ENCODE results near the gene SLC39A11.

The SLC39A11 gene

DNA sequence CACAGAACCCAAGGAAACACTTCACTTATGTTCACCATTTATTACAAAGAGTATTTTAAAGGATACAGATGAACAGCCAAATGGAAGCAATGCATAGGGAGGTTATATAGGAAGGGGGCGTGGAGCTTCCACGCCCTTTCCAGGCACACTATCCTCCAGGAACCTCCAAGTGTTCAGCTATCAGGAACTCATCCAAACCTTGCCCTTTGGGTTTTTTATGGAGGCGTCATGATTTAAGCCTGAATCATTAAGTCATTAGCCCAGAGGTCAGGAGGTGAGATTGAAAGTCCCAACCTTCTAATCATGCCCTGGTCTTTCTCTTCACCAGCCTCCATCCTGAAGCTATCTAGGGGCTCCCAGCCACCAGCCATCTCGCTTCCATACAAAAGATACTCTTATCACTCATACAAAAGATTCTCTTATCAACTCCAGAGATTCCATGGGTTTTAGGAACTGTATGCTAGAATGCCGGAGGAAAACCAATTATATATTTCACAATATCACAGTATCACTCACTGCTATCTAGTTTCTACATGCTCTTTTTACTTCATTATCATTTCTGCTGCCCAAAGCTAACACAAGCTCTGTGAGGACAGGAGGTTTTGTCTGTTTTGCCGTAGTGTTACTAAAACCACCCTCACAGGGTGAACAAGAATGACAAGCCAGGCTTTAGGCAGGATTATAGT, 213.4 kb downstream of the SLC39A11 start:
- Histone ChIP-seq H3K4me3 (ENCODE audit: low read depth in 1 of 5, low read length in 5 of 5) (no peak overlapping the region), H3K9me3 (ENCODE audit: control insufficient read depth in 5 of 5, low read length in 5 of 5) (peaks cover 6 to 37% (median 15%) of the 10 kb centered on the region in 5 donors), H3K4me1 (ENCODE audit: control insufficient read depth in 5 of 5, insufficient read depth in 5 of 5, low read length in 5 of 5) (no peaks in the 10 kb centered on the region), H3K9ac (ENCODE audit: low read length in 5 of 5) (no peak overlapping the region), H3K36me3 (ENCODE audit: control insufficient read depth in 5 of 5, insufficient read depth in 5 of 5, low read length in 5 of 5) (peaks cover 0 to 8% (median 4%) of the 10 kb centered on the region in 5 donors), H3K27ac (ENCODE audit: low read depth, low read length) (no peak overlapping the region), H3K27me3 (ENCODE audit: control insufficient read depth in 5 of 5, insufficient read depth in 4 of 5, low read length in 5 of 5) (no peaks in the 10 kb centered on the region)

DNA sequence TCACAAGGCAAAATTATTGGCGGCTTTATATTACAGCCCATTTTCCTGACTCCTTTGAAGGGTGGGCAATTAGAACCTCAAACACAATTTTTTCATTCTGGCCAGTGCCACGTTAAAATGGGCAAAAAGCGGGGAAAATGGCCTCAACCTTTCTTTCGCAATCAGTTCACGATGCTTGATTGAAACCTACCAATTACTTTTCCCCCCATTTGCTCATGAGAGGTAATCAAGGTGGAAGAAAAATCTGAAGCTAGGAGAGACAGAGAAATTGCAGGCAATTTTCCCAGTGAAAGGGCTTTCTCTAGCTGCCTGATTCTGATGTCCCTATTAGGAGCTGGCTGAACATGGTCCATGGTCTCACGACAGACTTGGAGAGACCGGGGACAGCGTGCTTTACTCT, 215.1 kb downstream of the SLC39A11 start:
- Histone ChIP-seq H3K4me1 (ENCODE audit: control insufficient read depth in 5 of 5, insufficient read depth in 5 of 5, low read length in 5 of 5) (no peaks in the 10 kb centered on the region), H3K9ac (ENCODE audit: low read length in 5 of 5) (no peak overlapping the region), H3K9me3 (ENCODE audit: control insufficient read depth in 5 of 5, low read length in 5 of 5) (peaks cover 6 to 35% (median 15%) of the 10 kb centered on the region in 5 donors), H3K27ac (ENCODE audit: low read depth, low read length) (no peak overlapping the region), H3K4me3 (ENCODE audit: low read depth in 1 of 5, low read length in 5 of 5) (no peak overlapping the region), H3K36me3 (ENCODE audit: control insufficient read depth in 5 of 5, insufficient read depth in 5 of 5, low read length in 5 of 5) (peaks cover 0 to 9% (median 4%) of the 10 kb centered on the region in 5 donors), H3K27me3 (ENCODE audit: control insufficient read depth in 5 of 5, insufficient read depth in 4 of 5, low read length in 5 of 5) (no peaks in the 10 kb centered on the region)

DNA sequence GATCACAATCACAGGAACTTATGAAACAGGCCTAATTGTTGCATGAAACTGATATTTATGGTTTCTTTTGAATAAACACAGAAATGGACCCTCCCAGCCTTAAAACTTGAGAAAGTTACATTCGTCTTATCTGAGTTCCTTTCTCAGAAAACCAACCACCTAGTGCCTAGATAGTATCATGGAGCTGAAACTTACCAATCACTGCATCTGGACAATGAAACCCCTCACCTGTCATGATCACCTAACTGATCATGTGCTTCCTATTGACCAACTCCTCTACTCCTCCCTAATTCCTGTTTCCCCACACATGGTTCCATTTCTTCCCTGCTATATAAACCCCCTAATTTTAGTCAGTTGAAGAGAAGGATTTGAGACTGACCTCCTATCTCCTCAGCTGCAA, 216.1 kb downstream of the SLC39A11 start:
- H3K4me3 ChIP-seq (ENCODE audit: low read depth in 1 of 5, low read length in 5 of 5): no peak overlapping the region
- H3K27ac ChIP-seq (ENCODE audit: low read depth, low read length): no peak overlapping the region
- H3K36me3 ChIP-seq (ENCODE audit: control insufficient read depth in 5 of 5, insufficient read depth in 5 of 5, low read length in 5 of 5): peaks cover 0 to 9% (median 4%) of the 10 kb centered on the region in 5 donors
- H3K27me3 ChIP-seq (ENCODE audit: control insufficient read depth in 5 of 5, insufficient read depth in 4 of 5, low read length in 5 of 5): no peaks in the 10 kb centered on the region
- H3K4me1 ChIP-seq (ENCODE audit: control insufficient read depth in 5 of 5, insufficient read depth in 5 of 5, low read length in 5 of 5): no peaks in the 10 kb centered on the region
- H3K9ac ChIP-seq (ENCODE audit: low read length in 5 of 5): no peak overlapping the region
- peaks cover 6 to 35% (median 15%) of the 10 kb centered on the region in 5 donors for H3K9me3 ChIP-seq (ENCODE audit: control insufficient read depth in 5 of 5, low read length in 5 of 5)

DNA sequence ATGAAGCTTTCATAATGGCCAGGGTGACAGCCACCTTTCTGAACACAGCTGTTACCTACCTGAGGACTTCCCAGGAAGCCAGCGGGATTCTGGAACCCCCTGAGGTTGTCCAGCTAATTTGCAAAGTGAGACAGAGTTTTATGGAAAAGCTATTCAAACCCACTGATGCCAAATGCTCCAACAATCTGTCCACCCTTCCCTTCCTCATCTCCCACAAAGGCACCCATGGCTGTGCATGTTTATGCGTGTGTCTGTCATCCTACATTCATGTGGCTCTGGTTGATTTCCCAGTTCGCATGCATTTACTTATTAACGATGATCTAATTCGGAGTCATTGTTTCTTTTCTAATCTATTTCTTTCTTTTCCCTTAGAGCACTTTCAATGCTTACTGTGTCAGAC, 217.1 kb downstream of the SLC39A11 start:
- no peak overlapping the region for H3K27ac ChIP-seq (ENCODE audit: low read depth, low read length)
- H3K36me3 ChIP-seq (ENCODE audit: control insufficient read depth in 5 of 5, insufficient read depth in 5 of 5, low read length in 5 of 5): peaks cover 0 to 8% (median 0%) of the 10 kb centered on the region in 5 donors
- H3K4me1 ChIP-seq (ENCODE audit: control insufficient read depth in 5 of 5, insufficient read depth in 5 of 5, low read length in 5 of 5): no peaks in the 10 kb centered on the region
- H3K9ac ChIP-seq (ENCODE audit: low read length in 5 of 5): no peak overlapping the region
- H3K9me3 ChIP-seq (ENCODE audit: control insufficient read depth in 5 of 5, low read length in 5 of 5): peaks cover 6 to 33% (median 14%) of the 10 kb centered on the region in 5 donors
- no peak overlapping the region for H3K4me3 ChIP-seq (ENCODE audit: low read depth in 1 of 5, low read length in 5 of 5)
- no peaks in the 10 kb centered on the region for H3K27me3 ChIP-seq (ENCODE audit: control insufficient read depth in 5 of 5, insufficient read depth in 4 of 5, low read length in 5 of 5)

DNA sequence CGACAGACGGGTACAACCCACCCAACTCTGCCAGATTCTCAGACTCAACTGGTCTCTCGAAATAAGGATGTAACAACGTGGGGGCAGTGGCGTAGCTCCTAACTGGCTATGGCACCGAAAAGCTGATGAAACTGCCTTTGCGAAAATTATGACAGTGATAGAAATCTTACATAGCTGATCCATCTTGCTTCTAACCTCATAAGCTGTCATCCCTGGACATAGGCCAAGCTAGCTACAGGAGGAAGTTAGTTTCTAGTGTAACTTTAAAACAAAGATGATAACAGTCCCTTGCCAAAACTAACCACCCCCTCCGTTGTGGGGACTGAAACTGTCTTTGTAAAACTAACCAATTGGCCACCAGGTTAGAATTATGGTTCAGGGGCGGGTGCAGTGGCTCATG, 220.1 kb downstream of the SLC39A11 start:
- H3K27me3 ChIP-seq (ENCODE audit: control insufficient read depth in 5 of 5, insufficient read depth in 4 of 5, low read length in 5 of 5): no peaks in the 10 kb centered on the region

DNA sequence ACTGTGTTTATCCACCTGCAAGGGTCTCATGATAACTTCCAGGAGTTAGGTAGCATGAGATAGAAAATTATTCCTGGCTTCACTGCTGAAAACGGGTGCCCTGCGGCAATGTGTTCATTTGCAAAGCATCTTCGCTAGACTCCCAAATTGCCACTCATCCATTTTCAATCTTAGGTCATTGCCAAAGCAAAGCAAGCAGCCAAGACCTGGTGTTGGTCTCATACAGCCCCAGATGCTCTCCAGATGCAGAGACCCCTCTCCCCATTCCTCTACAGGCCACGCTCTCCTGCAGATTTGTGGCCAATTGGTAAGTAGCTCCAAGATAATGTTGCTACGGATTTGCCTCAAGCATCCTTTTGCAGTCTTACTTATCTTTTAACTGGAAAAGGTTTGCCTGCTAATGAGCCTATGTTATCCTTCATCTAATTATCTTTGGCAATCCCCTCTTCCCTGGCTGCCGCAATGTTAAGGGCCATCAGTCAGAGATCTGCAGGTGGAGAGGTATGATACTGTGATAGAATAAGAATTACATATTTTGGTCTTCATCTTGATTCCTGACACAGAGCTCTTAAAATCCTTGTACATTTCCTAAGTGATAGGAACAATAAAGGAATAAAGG, 222.0 kb downstream of the SLC39A11 start:
- Histone ChIP-seq H3K4me1 (ENCODE audit: control insufficient read depth in 5 of 5, insufficient read depth in 5 of 5, low read length in 5 of 5) (no peaks in the 10 kb centered on the region), H3K9me3 (ENCODE audit: control insufficient read depth in 5 of 5, low read length in 5 of 5) (no peaks in the 10 kb centered on the region), H3K27ac (ENCODE audit: low read depth, low read length) (no peak overlapping the region), H3K4me3 (ENCODE audit: low read depth in 1 of 5, low read length in 5 of 5) (no peak overlapping the region), H3K9ac (ENCODE audit: low read length in 5 of 5) (no peak overlapping the region), H3K36me3 (ENCODE audit: control insufficient read depth in 5 of 5, insufficient read depth in 5 of 5, low read length in 5 of 5) (peaks cover 0 to 4% (median 0%) of the 10 kb centered on the region in 5 donors), H3K27me3 (ENCODE audit: control insufficient read depth in 5 of 5, insufficient read depth in 4 of 5, low read length in 5 of 5) (no peaks in the 10 kb centered on the region)

More for the DNA sequence above, 220.1 kb downstream of the SLC39A11 start:
- no peak overlapping the region for H3K4me3 ChIP-seq (ENCODE audit: low read depth in 1 of 5, low read length in 5 of 5)
- no peaks in the 10 kb centered on the region for H3K4me1 ChIP-seq (ENCODE audit: control insufficient read depth in 5 of 5, insufficient read depth in 5 of 5, low read length in 5 of 5)
- peaks cover 0 to 4% (median 0%) of the 10 kb centered on the region in 5 donors for H3K36me3 ChIP-seq (ENCODE audit: control insufficient read depth in 5 of 5, insufficient read depth in 5 of 5, low read length in 5 of 5)
- H3K9me3 ChIP-seq (ENCODE audit: control insufficient read depth in 5 of 5, low read length in 5 of 5): peaks cover 2 to 16% (median 7%) of the 10 kb centered on the region in 5 donors
- no peak overlapping the region for H3K27ac ChIP-seq (ENCODE audit: low read depth, low read length)
- no peak overlapping the region for H3K9ac ChIP-seq (ENCODE audit: low read length in 5 of 5)

DNA sequence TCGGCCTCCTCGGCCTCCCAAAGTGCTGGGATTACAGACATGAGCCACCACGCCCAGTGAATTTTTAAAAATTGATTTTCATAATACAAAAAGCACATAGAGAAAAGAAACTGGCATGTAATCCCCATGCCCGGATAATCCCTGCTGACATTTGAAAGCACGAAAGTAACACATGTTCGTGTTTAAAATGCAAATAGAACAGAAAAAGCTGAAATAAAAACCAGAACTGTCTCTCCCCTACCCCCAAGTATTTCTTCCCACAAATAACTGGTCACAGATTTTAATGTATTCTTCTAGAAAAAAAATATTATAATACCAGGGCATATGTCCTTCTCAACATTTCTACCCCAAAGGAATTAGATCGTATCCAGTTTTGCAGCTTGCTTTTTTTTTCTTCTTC, 222.9 kb downstream of the SLC39A11 start:
- no peak overlapping the region for H3K27ac ChIP-seq (ENCODE audit: low read depth, low read length)
- H3K9me3 ChIP-seq (ENCODE audit: control insufficient read depth in 5 of 5, low read length in 5 of 5): no peaks in the 10 kb centered on the region
- H3K4me1 ChIP-seq (ENCODE audit: control insufficient read depth in 5 of 5, insufficient read depth in 5 of 5, low read length in 5 of 5): no peaks in the 10 kb centered on the region
- H3K36me3 ChIP-seq (ENCODE audit: control insufficient read depth in 5 of 5, insufficient read depth in 5 of 5, low read length in 5 of 5): peaks cover 0 to 4% (median 0%) of the 10 kb centered on the region in 5 donors
- no peaks in the 10 kb centered on the region for H3K27me3 ChIP-seq (ENCODE audit: control insufficient read depth in 5 of 5, insufficient read depth in 4 of 5, low read length in 5 of 5)
- no peak overlapping the region for H3K4me3 ChIP-seq (ENCODE audit: low read depth in 1 of 5, low read length in 5 of 5)
- H3K9ac ChIP-seq (ENCODE audit: low read length in 5 of 5): no peak overlapping the region

DNA sequence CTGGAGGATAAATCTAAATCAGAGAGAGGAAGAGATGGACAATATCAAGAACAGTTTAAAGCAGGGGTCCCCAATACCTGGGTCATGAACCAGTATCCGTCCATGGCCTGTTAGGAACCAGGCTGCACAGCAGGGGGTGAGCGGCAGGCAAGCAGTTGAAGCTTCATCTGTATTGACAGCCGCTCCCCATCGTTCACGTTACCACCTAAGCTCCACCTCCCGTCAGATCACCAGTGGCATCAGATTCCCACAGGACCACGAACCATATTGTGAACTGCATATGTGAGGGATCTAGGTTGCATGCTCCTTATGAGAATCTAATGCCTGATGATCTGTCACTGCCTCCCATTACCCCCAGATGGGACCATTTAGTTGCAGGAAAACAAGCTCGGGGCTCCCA, 226.5 kb downstream of the SLC39A11 start:
- H3K27me3 ChIP-seq (ENCODE audit: control insufficient read depth in 5 of 5, insufficient read depth in 4 of 5, low read length in 5 of 5): no peaks in the 10 kb centered on the region
- H3K9ac ChIP-seq (ENCODE audit: low read length in 5 of 5): no peak overlapping the region
- no peaks in the 10 kb centered on the region for H3K9me3 ChIP-seq (ENCODE audit: control insufficient read depth in 5 of 5, low read length in 5 of 5)
- H3K36me3 ChIP-seq (ENCODE audit: control insufficient read depth in 5 of 5, insufficient read depth in 5 of 5, low read length in 5 of 5): no peaks in the 10 kb centered on the region
- no peaks in the 10 kb centered on the region for H3K4me1 ChIP-seq (ENCODE audit: control insufficient read depth in 5 of 5, insufficient read depth in 5 of 5, low read length in 5 of 5)
- no peak overlapping the region for H3K27ac ChIP-seq (ENCODE audit: low read depth, low read length)
- H3K4me3 ChIP-seq (ENCODE audit: low read depth in 1 of 5, low read length in 5 of 5): no peak overlapping the region

DNA sequence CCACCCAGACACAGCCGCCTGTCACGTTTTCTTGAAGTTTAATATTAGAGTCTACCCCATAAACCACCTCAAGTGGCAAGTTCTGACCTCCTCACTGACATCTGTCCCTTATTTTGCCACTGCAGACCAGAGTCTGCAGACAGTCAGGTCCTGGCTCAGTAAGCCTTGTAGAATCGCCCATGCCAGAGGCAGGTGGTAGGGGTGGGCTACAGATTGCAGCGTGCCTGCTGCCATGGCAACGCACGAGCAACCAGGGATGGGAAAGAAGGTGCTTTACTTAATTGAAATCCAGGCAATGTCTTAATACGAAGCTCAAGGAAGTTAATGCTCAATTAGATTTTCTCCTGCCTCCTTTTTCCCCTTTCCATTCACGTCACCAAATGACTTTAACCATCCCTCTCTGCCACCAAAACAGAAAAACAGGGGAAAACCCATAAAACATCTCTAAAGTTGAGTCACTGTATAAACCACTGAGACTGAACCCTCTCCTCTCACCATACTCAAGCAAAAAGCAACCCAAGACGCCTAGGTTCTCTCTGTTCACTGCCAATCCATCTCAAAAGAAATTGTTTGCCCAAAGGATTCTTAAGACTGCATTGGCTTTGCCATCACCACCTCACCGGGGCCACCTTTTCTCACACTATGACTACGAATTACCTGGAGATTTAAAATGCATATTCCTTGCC, 228.8 kb downstream of the SLC39A11 start:
- H3K4me1 ChIP-seq (ENCODE audit: control insufficient read depth in 5 of 5, insufficient read depth in 5 of 5, low read length in 5 of 5): no peaks in the 10 kb centered on the region
- no peak overlapping the region for H3K9ac ChIP-seq (ENCODE audit: low read length in 5 of 5)
- H3K36me3 ChIP-seq (ENCODE audit: control insufficient read depth in 5 of 5, insufficient read depth in 5 of 5, low read length in 5 of 5): peaks cover 0 to 7% (median 3%) of the 10 kb centered on the region in 5 donors
- peaks cover 0 to 6% (median 5%) of the 10 kb centered on the region in 5 donors for H3K9me3 ChIP-seq (ENCODE audit: control insufficient read depth in 5 of 5, low read length in 5 of 5)
- no peaks in the 10 kb centered on the region for H3K27me3 ChIP-seq (ENCODE audit: control insufficient read depth in 5 of 5, insufficient read depth in 4 of 5, low read length in 5 of 5)
- H3K27ac ChIP-seq (ENCODE audit: low read depth, low read length): no peak overlapping the region
- H3K4me3 ChIP-seq (ENCODE audit: low read depth in 1 of 5, low read length in 5 of 5): no peak overlapping the region

Data from subcutaneous abdominal adipose tissue (tissue), 5 donors.